ENCODE results near the gene JPH2.

DNA sequence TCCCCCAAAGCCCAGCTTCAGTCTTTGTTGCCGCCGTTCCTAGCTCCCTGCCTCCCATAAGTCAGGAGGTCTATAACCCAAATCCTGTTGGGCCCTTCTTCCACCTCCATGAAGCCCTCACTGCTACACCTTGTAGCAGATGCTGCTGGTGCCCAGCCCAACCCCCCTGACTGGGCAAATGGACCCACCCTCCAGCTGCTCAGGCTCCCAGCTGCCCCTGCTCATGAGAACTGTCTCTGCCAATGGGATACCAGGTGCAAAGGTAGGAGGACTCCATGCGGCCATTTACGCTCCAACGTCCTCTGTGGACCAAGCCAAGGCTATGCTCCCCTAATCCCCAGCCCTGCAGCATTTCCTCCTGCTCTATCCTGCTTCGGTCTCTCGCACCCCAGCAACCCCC is 71.8 kb downstream of the JPH2 start:
- TF ChIP-seq EP300 (IDR thresholded peaks at IDR 0.05), result no peak
- TF ChIP-seq, protein P1, sequence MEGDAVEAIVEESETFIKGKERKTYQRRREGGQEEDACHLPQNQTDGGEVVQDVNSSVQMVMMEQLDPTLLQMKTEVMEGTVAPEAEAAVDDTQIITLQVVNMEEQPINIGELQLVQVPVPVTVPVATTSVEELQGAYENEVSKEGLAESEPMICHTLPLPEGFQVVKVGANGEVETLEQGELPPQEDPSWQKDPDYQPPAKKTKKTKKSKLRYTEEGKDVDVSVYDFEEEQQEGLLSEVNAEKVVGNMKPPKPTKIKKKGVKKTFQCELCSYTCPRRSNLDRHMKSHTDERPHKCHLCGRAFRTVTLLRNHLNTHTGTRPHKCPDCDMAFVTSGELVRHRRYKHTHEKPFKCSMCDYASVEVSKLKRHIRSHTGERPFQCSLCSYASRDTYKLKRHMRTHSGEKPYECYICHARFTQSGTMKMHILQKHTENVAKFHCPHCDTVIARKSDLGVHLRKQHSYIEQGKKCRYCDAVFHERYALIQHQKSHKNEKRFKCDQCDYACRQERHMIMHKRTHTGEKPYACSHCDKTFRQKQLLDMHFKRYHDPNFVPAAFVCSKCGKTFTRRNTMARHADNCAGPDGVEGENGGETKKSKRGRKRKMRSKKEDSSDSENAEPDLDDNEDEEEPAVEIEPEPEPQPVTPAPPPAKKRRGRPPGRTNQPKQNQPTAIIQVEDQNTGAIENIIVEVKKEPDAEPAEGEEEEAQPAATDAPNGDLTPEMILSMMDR (IDR thresholded peaks at IDR 0.05), result no peak
- no peak for TF ChIP-seq POLR2A (IDR thresholded peaks at IDR 0.05)
